D721Med (cell line): ENCODE measurements around the gene GAS7.

Experiments
- DNase-seq: peaks from one replicate; pipeline ENCODE4 v3.0.0; 2011; ENCODE audit warnings: low spot score; ENCODE audit not compliant: insufficient read length
- FAIRE-seq: peaks from 2 replicates; lab custom pipeline; 2011; peaks lifted over from hg19 to GRCh38; lab: Jason Lieb, UNC
- TF ChIP-seq, protein P1 (sequence below): IDR thresholded peaks from 2 replicates; pipeline ENCODE4 v1.5.1; 2012; ENCODE audit warnings: mild to moderate bottlenecking, control low read depth; ENCODE audit not compliant: insufficient read depth; ENCODE audit errors: missing control alignments

The GAS7 gene

DNA sequence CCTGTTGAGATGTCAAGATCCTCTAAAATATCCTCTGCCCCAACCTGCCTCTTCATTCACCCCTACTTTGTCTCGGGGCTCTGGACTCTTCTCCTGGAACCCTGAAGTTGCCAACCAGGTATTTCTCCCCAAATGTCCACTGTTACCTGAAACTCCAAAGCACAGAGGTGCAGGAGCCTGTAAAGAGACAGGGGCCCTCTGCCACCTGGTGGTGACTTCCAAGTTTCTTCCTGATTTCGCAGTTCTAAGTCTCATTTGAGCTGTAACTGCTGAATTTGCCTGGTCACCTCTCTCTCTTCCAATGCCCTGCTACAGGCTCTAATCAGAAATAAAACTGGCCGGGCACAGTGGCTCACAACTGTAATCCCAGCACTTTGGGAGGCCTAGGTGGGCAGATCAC, 216.2 kb downstream of the GAS7 start:
- TF ChIP-seq, protein P1, sequence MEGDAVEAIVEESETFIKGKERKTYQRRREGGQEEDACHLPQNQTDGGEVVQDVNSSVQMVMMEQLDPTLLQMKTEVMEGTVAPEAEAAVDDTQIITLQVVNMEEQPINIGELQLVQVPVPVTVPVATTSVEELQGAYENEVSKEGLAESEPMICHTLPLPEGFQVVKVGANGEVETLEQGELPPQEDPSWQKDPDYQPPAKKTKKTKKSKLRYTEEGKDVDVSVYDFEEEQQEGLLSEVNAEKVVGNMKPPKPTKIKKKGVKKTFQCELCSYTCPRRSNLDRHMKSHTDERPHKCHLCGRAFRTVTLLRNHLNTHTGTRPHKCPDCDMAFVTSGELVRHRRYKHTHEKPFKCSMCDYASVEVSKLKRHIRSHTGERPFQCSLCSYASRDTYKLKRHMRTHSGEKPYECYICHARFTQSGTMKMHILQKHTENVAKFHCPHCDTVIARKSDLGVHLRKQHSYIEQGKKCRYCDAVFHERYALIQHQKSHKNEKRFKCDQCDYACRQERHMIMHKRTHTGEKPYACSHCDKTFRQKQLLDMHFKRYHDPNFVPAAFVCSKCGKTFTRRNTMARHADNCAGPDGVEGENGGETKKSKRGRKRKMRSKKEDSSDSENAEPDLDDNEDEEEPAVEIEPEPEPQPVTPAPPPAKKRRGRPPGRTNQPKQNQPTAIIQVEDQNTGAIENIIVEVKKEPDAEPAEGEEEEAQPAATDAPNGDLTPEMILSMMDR: peak; percentile 6
- DNase-seq (no peak), FAIRE-seq (no peak)

DNA sequence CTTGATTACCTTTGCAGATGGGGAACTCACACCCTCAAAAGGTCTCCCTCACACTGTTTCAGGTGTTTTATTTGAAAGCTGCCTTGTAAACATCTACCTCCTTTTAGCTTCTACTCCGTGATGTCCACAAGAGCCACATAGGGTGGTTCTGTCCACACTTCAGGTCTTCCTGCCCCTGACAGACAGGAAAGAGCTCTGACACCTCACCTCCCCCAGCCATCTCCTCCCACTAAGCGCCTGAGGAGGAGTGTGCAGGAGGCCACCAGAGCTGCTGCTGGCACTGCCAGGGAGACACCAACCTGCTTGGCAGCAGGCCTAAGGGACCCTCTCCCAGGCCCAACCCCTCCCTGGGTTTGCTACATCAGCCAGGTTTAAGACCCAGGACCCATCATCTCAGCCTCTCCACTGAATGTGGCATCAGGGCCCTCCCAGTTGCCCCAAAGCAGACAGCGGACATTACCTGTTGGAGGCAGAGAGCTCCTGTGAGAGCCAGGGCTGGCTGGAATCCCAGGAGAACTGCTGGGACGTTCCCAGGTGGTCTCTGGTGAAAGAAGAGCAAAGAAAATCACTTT, 217.0 kb downstream of the GAS7 start:
- no peak for FAIRE-seq
- no peak for DNase-seq
- TF ChIP-seq, protein P1: no peak

DNA sequence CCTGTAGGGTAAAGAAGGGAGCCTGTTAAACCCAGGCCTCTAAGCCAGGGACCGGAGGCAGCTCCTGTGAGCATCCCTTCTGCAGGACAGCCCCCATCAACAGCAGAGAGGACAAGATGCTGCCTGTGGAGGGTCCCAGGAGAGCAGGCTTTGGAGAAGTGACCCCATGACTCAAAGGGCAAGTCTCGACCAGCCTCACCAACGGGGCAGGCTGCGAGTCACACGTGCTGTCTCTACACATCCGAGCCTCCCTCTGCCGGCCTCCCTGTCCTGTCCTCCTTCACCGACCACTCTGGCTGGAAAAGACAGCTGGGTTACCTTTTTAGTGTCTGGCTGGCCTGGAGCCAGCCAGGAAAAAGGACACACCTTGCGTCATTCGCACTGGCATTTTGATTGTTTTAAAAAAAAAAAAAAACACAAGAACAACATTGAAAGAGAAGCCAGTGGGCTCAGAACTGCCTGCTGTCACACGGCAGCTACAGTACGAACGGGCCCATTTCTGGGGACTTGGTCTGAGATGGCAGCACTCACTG, 218.9 kb downstream of the GAS7 start:
- TF ChIP-seq, protein P1: no peak
- FAIRE-seq: no peak
- no peak for DNase-seq

DNA sequence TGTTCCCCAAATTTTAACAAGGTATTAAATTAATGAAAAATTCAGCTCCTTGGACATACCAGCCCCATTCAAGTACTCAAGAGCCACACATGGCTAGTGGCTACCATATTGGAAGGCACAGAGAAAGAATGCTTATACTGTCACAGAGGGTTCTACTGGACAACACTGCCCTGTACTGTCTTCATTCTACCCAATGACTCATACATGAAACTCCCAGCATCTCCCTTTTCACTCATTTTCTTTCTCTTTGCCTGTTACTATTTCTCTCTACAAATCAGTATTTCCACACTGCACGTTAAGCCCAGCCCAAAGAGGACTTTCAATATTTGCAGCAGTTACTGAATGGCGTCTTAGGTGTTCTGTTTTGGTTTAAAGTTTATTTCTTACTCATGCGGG, 221.2 kb downstream of the GAS7 start:
- TF ChIP-seq, protein P1: no peak
- DNase-seq (no peak), FAIRE-seq (no peak)

DNA sequence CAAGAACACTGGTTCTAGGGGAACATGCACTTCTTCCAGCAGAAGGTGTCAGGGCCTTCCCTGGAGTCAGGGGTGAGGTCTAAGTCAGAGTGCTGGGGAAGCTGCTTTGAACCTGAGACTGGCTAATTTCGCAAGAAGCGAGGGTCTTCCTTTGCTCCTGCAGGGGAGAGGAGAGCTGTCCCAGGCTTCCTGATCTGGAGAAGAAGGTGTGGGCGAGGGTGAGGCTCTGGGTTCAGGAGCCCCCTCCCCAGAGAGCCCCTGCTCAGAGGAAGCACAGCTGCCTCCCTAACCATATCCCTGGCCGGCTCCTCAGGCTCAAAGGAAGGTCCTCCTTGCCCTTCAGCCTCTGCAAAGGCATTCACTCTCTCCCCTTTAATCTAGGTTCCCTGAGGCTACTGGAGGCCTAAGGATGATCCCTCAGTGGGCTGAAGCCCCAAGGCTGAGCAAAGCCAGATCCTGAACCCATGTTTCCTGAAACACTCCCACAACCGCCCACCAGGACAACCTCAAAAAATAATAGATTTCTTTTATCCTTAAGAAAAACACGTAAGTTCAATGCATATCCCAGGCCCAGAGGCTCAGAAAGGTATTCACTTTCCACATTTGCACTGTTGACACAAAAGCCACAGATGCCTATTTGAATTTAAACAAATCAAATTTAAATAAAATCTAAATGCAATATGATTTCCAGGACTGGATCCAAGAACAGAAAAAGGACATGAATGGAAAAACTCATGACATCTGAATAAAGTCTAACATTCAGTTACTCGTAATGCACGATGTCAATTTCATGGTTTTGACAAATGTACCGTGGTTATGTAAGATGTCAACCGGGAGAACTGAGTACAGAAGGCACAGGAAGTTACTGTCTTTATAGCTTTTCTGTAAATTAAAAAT, 221.9 kb downstream of the GAS7 start:
- TF ChIP-seq, protein P1: no peak
- no peak for FAIRE-seq
- DNase-seq: no peak

DNA sequence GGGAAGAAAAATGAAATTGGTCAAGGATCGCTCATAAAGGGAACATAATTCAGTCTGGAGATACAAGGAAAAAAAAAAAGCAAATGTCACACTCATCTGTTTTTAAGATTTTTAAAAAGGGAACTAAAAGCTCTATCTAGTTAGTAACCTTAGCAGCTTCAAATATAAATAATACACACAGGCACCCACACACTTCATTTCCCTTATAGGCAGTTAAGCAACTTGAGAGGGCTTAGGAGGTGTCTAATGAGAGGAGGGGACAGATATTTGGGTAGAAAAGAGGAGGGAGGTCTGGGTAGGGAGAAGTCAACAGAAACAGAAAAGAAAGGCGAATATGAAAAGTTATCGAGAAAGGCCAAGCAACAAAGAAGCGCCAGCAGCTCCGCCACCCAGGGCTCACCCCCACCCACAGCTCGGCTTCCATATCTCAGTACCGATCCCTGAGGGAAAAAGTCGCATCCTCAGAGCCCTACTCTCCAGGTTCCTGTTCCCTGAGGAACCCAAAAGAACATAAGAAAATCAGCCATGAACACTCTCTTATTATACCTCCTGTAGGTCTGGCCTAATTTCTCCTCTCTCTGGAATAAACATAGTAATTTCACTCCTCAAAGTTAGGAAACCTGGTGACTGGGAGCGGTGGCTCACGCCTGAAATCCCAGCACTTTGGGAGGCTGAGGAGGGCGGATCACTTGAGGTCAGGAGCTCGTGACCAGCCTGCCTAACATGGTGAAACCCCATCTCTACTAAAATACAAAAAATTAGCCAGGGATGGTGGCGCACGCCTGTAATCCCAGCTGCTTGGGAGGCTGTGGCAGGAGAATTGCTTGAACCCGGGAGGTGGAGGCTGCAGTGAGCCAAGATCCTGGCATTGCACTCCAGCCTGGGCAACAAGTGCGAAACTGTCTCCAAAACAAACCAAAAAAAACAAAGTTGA, 223.7 kb downstream of the GAS7 start:
- FAIRE-seq (no peak), DNase-seq (no peak)
- TF ChIP-seq, protein P1: no peak
